ENCODE results near the gene PHLDA1.
"Not testable (repeated sequence)": the region's sequence is repeated elsewhere in the genome, so short reads cannot be mapped to it uniquely, and the experiment has no call there.

Gene PHLDA1

GRCh38 chr12:76018111-76018510, 13.5 kb downstream of the PHLDA1 start:
- no peak for DNase-seq

- DNase-seq: no peak
These were observed 17.6 kb downstream of the PHLDA1 start for GRCh38 chr12:76014007-76014406.

- no peak for DNase-seq
These were observed 18.0 kb downstream of the PHLDA1 start for GRCh38 chr12:76013603-76014002.

GRCh38 chr12:76012644-76013043, 18.9 kb downstream of the PHLDA1 start:
- no peak for DNase-seq

- no peak for DNase-seq
These were observed 20.7 kb downstream of the PHLDA1 start for GRCh38 chr12:76010732-76011458.

GRCh38 chr12:76008428-76008827, 23.1 kb downstream of the PHLDA1 start:
- no peak for DNase-seq

- no peak for DNase-seq
These were observed 23.9 kb downstream of the PHLDA1 start for GRCh38 chr12:76007640-76008039.

GRCh38 chr12:76006028-76006925, 25.3 kb downstream of the PHLDA1 start:
- DNase-seq: peak; percentile 8

- DNase-seq: no peak
These were observed 28.3 kb downstream of the PHLDA1 start for GRCh38 chr12:76003355-76003638.

- DNase-seq: no peak
These were observed 28.8 kb downstream of the PHLDA1 start for GRCh38 chr12:76002598-76003354.

- DNase-seq: no peak
These were observed 33.1 kb downstream of the PHLDA1 start for GRCh38 chr12:75998292-75999063.

GRCh38 chr12:75997658-75998057, 33.9 kb downstream of the PHLDA1 start:
- DNase-seq: no peak

GRCh38 chr12:75996861-75997447, 34.6 kb downstream of the PHLDA1 start:
- DNase-seq: no peak

GRCh38 chr12:75995691-75996090, 35.9 kb downstream of the PHLDA1 start:
- DNase-seq: no peak

GRCh38 chr12:75994069-75994740, 37.4 kb downstream of the PHLDA1 start:
- DNase-seq: no peak

GRCh38 chr12:75991753-75992152, 39.8 kb downstream of the PHLDA1 start:
- DNase-seq: no peak

GRCh38 chr12:75990189-75990912, 41.2 kb downstream of the PHLDA1 start:
- DNase-seq: no peak

- DNase-seq: not testable (repeated sequence)
These were observed 43.9 kb downstream of the PHLDA1 start for GRCh38 chr12:75987709-75988108.

GRCh38 chr12:75986001-75986746, 45.4 kb downstream of the PHLDA1 start:
- no peak for DNase-seq

- no peak for DNase-seq
These were observed 46.0 kb downstream of the PHLDA1 start for GRCh38 chr12:75985566-75985965.
